Measurements from ENCODE around the gene THOC1. TPM values are rescaled to one million over a fixed set of nuclear protein-coding genes. Genes with fewer than 3 reads are reported as not detected.

The THOC1 gene
- polyA plus RNA-seq, 1 of the 3 experiments (the other 2 are of a cell fraction), result 12.3 TPM

DNA sequence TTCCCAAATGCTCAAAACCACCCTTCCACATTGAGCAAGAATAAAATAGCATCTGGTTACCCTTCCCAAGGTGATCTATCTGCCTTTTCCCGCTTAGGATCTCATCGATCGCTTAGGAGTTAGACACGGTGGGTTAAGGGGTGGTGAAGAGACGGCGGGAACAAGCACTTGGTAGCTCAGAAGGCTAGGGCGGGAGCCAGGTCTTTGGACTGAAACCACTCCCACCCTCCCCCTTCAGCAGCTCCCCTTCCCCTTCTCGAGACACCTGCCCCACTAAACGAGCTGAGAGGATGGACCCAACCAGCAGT lies 513 bp downstream of the THOC1 start:
- CTCF ChIA-PET, result interaction anchor here (1.1 to 1.5 kb wide), 3 partner anchors 40 to 229 kb away, joined by 3 read pairs; no protein-coding TSS in a partner anchor

More for the DNA sequence above, 513 bp downstream of the THOC1 start:
- Histone ChIP-seq H4K20me1 (ENCODE audit: insufficient read depth) (no peaks in the 10 kb centered on the region), H3K9me3 (no peaks in the 10 kb centered on the region), H3K9ac (peak overlapping the region; percentile 90), H2AFZ (ENCODE audit: low read depth) (peak overlapping the region; percentile 92; the same call in 1 of the 2 replicates), H3K27me3 (ENCODE audit: insufficient read depth) (no peaks in the 10 kb centered on the region), H3K36me3 (replicated peaks in 1 of 2; ENCODE audit: control insufficient read depth in 1 of 2, insufficient read depth in 2 of 2, low read length in 1 of 2) (peaks cover 22 to 29% of the 10 kb centered on the region in 2 experiments), H3F3A (replicated peaks; ENCODE audit: insufficient read depth) (no peaks in the 10 kb centered on the region), H3K79me2 (ENCODE audit: insufficient read depth) (peaks cover 38% of the 10 kb centered on the region), H3K9me2 (no peaks in the 10 kb centered on the region), H3K4me2 (peak overlapping the region; percentile 83), H3K4me3 (ENCODE audit: low read depth in 2 of 2, low read length in 1 of 2) (peak overlapping the region; percentile 81 to 97), H3K4me1 (ENCODE audit: control insufficient read depth in 1 of 2, insufficient read depth in 2 of 2, low read depth in 1 of 2, low read length in 1 of 2) (peaks cover 0 to 12% of the 10 kb centered on the region in 2 experiments; a peak in 2 of 4 replicates), H3K27ac (ENCODE audit: low read depth in 2 of 2, low read length in 1 of 2) (peak overlapping the region; percentile 78 to 92)
- DNase-seq, result no peak
- WGBS (ENCODE audit: low lambda C conversion rate), result 0% methylated on average over 7 of the region's 9 CpGs
- POLR2A ChIA-PET, result interaction anchor here (1.3 to 1.6 kb wide), 3 partner anchors 8 to 390 kb away, joined by 4 to 5 read pairs (median 4); partner anchors contain the start of gene TYMS
- TF ChIP-seq ELF1 (IDR thresholded peaks at IDR 0.05), result no peak
- no peak for TF ChIP-seq CTCF (IDR thresholded peaks at IDR 0.05)
- no peak for TF ChIP-seq USF1 (IDR thresholded peaks at IDR 0.05; ENCODE audit: borderline replicate concordance, low read depth)
- no peak for TF ChIP-seq TAF1 (IDR thresholded peaks at IDR 0.05; ENCODE audit: borderline replicate concordance, low read depth, low read length)
- TF ChIP-seq PBX3 (IDR thresholded peaks at IDR 0.05), result no peak
- no peak for TF ChIP-seq CHD2 (IDR thresholded peaks at IDR 0.05; ENCODE audit: low read length, partially characterized antibody)
- TF ChIP-seq MXI1 (IDR thresholded peaks at IDR 0.05; ENCODE audit: low read depth, low read length), result no peak
- TF ChIP-seq EZH2phosphoT487 (IDR thresholded peaks at IDR 0.05; ENCODE audit: borderline replicate concordance, low read depth), result no peak
- no peak for TF ChIP-seq IRF3 (IDR thresholded peaks at IDR 0.05; ENCODE audit: low read depth, low read length)
- no peak for TF ChIP-seq JUND (IDR thresholded peaks at IDR 0.05)
- no peak for TF ChIP-seq SIN3A (IDR thresholded peaks at IDR 0.05; ENCODE audit: borderline replicate concordance, low read depth, low read length)
- no peak for TF ChIP-seq NFIC (IDR thresholded peaks at IDR 0.05; ENCODE audit: borderline replicate concordance)
- TF ChIP-seq GABPA (IDR thresholded peaks at IDR 0.05; ENCODE audit: low read depth), result no peak
- no peak for TF ChIP-seq FOXM1 (IDR thresholded peaks at IDR 0.05; ENCODE audit: low read depth)
- TF ChIP-seq YY1 (IDR thresholded peaks at IDR 0.05; ENCODE audit: low read depth), result no peak
